ENCODE data around the gene CIBAR2.
A peak's percentile ranks its signal among the peaks of the same experiment; 100 is the strongest.

DNA sequence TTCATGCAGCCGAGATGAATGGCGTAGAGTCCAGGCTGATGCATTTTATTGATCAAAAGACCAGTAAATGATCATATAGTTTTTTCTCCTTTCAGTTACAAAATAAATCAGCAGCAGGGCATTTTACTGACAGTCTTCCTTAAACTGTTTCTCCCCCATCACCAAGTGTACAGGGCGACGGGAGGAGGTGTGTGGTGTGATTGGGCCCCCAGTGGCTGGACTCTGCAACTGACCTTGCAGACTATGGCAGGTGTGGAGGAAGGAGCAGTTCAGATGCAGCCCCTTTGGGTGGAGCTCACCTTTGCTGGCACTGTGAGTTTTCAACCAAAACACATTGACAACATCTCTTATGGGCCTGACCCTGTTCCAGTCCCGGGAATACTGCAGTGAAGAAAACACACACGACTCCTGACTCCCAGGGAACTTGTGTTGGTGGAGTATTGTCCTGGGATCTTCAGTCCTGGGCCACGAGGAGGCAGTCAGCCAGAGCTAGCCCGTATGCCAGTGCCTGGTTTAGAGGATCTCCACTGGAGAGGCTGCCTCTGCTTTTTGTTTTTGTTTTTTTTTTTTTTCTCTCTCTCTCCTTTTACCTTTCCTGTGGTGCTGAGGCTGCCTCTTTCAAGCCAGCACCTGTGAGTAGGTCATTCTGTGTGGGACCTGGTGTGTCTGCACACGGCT lies 54.9 kb downstream of the CIBAR2 start:
- TF ChIP-seq, protein P1, sequence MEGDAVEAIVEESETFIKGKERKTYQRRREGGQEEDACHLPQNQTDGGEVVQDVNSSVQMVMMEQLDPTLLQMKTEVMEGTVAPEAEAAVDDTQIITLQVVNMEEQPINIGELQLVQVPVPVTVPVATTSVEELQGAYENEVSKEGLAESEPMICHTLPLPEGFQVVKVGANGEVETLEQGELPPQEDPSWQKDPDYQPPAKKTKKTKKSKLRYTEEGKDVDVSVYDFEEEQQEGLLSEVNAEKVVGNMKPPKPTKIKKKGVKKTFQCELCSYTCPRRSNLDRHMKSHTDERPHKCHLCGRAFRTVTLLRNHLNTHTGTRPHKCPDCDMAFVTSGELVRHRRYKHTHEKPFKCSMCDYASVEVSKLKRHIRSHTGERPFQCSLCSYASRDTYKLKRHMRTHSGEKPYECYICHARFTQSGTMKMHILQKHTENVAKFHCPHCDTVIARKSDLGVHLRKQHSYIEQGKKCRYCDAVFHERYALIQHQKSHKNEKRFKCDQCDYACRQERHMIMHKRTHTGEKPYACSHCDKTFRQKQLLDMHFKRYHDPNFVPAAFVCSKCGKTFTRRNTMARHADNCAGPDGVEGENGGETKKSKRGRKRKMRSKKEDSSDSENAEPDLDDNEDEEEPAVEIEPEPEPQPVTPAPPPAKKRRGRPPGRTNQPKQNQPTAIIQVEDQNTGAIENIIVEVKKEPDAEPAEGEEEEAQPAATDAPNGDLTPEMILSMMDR (IDR thresholded peaks at IDR 0.05), result peak in 1 of 4 experiments; percentile 21
- no peak for TF ChIP-seq POLR2A (IDR thresholded peaks at IDR 0.05)

Measured in sigmoid colon (tissue), 3 donors.